Loucy (cell line): ENCODE data around the gene ZDHHC7.

ENCODE experiments used
- H2AFZ ChIP-seq: fragments of 200-600 bp; sonication (generic); 2 replicates; pipeline ENCODE4 v1.6.0; 2016; ENCODE audit warnings: antibody characterized with exemption, mild to moderate bottlenecking, low read length, moderate library complexity
- H3F3A ChIP-seq: fragments of 200-600 bp; 2 replicates; pipeline ENCODE4 v1.6.0; 2016; ENCODE audit warnings: antibody characterized with exemption, low read depth, mild to moderate bottlenecking
- H3K27me3 ChIP-seq: fragments of 200-600 bp; sonication (generic); 2 replicates; pipeline ENCODE4 v1.6.1; 2014; ENCODE audit warnings: low read length, mild to moderate bottlenecking; ENCODE audit not compliant: insufficient read depth, poor library complexity, severe bottlenecking
- H3K36me3 ChIP-seq: fragments of 200-600 bp; sonication (generic); 2 replicates; pipeline ENCODE4 v1.6.1; 2016; ENCODE audit warnings: low read length; ENCODE audit not compliant: insufficient read depth
- H3K4me1 ChIP-seq: fragments of 200-600 bp; sonication (generic); 2 replicates; pipeline ENCODE4 v1.5.1; 2014; ENCODE audit warnings: low read length, mild to moderate bottlenecking; ENCODE audit not compliant: insufficient read depth, poor library complexity, severe bottlenecking
- H3K4me2 ChIP-seq: fragments of 200-600 bp; sonication (generic); 2 replicates; pipeline ENCODE4 v1.6.0; 2014; ENCODE audit warnings: antibody characterized with exemption, low read length, low read depth, mild to moderate bottlenecking; ENCODE audit not compliant: poor library complexity, severe bottlenecking
- H3K4me3 ChIP-seq: fragments of 200-600 bp; sonication (generic); 2 replicates; pipeline ENCODE4 v1.5.1; 2014; ENCODE audit warnings: low read length, mild to moderate bottlenecking, mixed read lengths; ENCODE audit not compliant: poor library complexity, severe bottlenecking
- H3K79me2 ChIP-seq: fragments of 200-600 bp; sonication (generic); 2 replicates; pipeline ENCODE4 v1.6.1; 2014; ENCODE audit warnings: low read length; ENCODE audit not compliant: insufficient read depth
- H3K9ac ChIP-seq: fragments of 200-600 bp; sonication (generic); 2 replicates; pipeline ENCODE4 v1.6.0; 2014; ENCODE audit warnings: mild to moderate bottlenecking, low read depth, low read length, moderate library complexity; ENCODE audit not compliant: poor library complexity, severe bottlenecking
- H3K9me2 ChIP-seq: fragments of 200-600 bp; sonication (generic); replicated peaks from 2 replicates; pipeline ENCODE4 v1.6.1; 2016; ENCODE audit warnings: low read depth, low read length, mixed read lengths
- H3K9me3 ChIP-seq: fragments of 200-600 bp; sonication (generic); 2 replicates; pipeline ENCODE4 v1.6.1; 2014; ENCODE audit warnings: mild to moderate bottlenecking, antibody characterized with exemption, low read length, low read depth; ENCODE audit not compliant: insufficient read depth
- H4K20me1 ChIP-seq: fragments of 200-600 bp; sonication (generic); 2 replicates; pipeline ENCODE4 v1.6.0; 2014; ENCODE audit warnings: antibody characterized with exemption, low read length, mild to moderate bottlenecking; ENCODE audit not compliant: insufficient read depth, poor library complexity, severe bottlenecking
- CTCF ChIP-seq: fragments of 200-600 bp; sonication (generic); conservative IDR thresholded peaks from 2 replicates; pipeline ENCODE4 v1.5.1; 2014; ENCODE audit warnings: mild to moderate bottlenecking, antibody characterized with exemption, low read length
- EZH2phosphoT487 ChIP-seq: fragments of 200-600 bp; IDR thresholded peaks from 2 replicates; pipeline ENCODE4 v1.6.1; 2018; ENCODE audit warnings: antibody characterized with exemption, mild to moderate bottlenecking, moderate library complexity, borderline replicate concordance

The ZDHHC7 gene

GRCh38 chr16:85003076-85003475, 8.3 kb downstream of the ZDHHC7 start:
- Histone ChIP-seq H2AFZ (no peak overlapping the region), H3K27me3 (no peaks in the 10 kb centered on the region), H3K4me3 (no peak overlapping the region), H4K20me1 (peaks cover 28% of the 10 kb centered on the region), H3K4me1 (peaks cover 20% of the 10 kb centered on the region), H3F3A (no peaks in the 10 kb centered on the region), H3K4me2 (peak overlapping the region; percentile 59), H3K9me2 (no peaks in the 10 kb centered on the region), H3K9me3 (no peaks in the 10 kb centered on the region), H3K79me2 (peaks cover 82% of the 10 kb centered on the region), H3K9ac (no peak overlapping the region), H3K36me3 (peaks cover 4% of the 10 kb centered on the region; the same call in 1 of the 2 replicates)
- TF ChIP-seq CTCF, result no peak
- no peak for TF ChIP-seq EZH2phosphoT487

GRCh38 chr16:85002608-85003007, 8.7 kb downstream of the ZDHHC7 start:
- no peak overlapping the region for H3K9ac ChIP-seq
- no peaks in the 10 kb centered on the region for H3K27me3 ChIP-seq
- H3K4me2 ChIP-seq, result peak overlapping the region; percentile 59
- H3K36me3 ChIP-seq, result peaks cover 4% of the 10 kb centered on the region; the same call in 1 of the 2 replicates
- H3K79me2 ChIP-seq, result peaks cover 78% of the 10 kb centered on the region
- H4K20me1 ChIP-seq, result peaks cover 28% of the 10 kb centered on the region
- TF ChIP-seq EZH2phosphoT487, result no peak
- no peak for TF ChIP-seq CTCF
- no peaks in the 10 kb centered on the region for H3K9me2 ChIP-seq
- H3K4me3 ChIP-seq, result no peak overlapping the region
- peaks cover 16% of the 10 kb centered on the region for H3K4me1 ChIP-seq
- no peak overlapping the region for H2AFZ ChIP-seq
- H3K9me3 ChIP-seq, result no peaks in the 10 kb centered on the region
- no peaks in the 10 kb centered on the region for H3F3A ChIP-seq

- Histone ChIP-seq H3K4me3 (no peak overlapping the region), H3K9me2 (no peaks in the 10 kb centered on the region), H3F3A (no peaks in the 10 kb centered on the region), H2AFZ (no peak overlapping the region), H3K36me3 (peaks cover 4% of the 10 kb centered on the region; the same call in 1 of the 2 replicates), H3K9me3 (no peaks in the 10 kb centered on the region), H3K9ac (no peak overlapping the region), H4K20me1 (peaks cover 28% of the 10 kb centered on the region), H3K4me1 (peaks cover 16% of the 10 kb centered on the region), H3K27me3 (no peaks in the 10 kb centered on the region), H3K4me2 (no peak overlapping the region), H3K79me2 (peaks cover 74% of the 10 kb centered on the region)
- TF ChIP-seq CTCF, result no peak
- TF ChIP-seq EZH2phosphoT487, result no peak
Observed at GRCh38 chr16:85002099-85002541, 9.2 kb downstream of the ZDHHC7 start.
